Prostate gland (tissue), 2 donors: ENCODE data around the gene DPM2. TPM values are rescaled to one million over a fixed set of nuclear protein-coding genes. Genes with fewer than 3 reads are reported as not detected.

Experiments used
- DNase-seq: peaks from one replicate; pipeline ENCODE4 v3.0.0-alpha.2; 2019; ENCODE audit warnings: low spot score
- H3K27ac ChIP-seq, 2 donors: fragments of 200-600 bp; sonication (generic); 2 replicates each; pipeline ENCODE4 v1.5.1; 2017 to 2019
- H3K27me3 ChIP-seq: fragments of 200-600 bp; sonication (generic); replicated peaks from 2 replicates; pipeline ENCODE4 v1.5.1; 2019; ENCODE audit not compliant: insufficient read depth
- H3K36me3 ChIP-seq, 2 donors: fragments of 200-600 bp; sonication (generic); 1 replicate in 1 of 2; 2 replicates in 1 of 2; pipeline versions ENCODE4 v1.5.1 to v1.8.1; 2017 to 2019
- H3K4me1 ChIP-seq: fragments of 200-600 bp; sonication (generic); replicated peaks from 2 replicates; pipeline ENCODE4 v1.5.1; 2019
- H3K4me3 ChIP-seq, 2 donors: fragments of 200-600 bp; sonication (generic); 2 replicates each; pipeline ENCODE4 v1.5.1; 2017 to 2019
- H3K9me3 ChIP-seq: fragments of 200-600 bp; sonication (generic); 2 replicates; pipeline ENCODE4 v1.5.1; 2017
- POLR2A ChIP-seq: fragments of 450-650 bp; IDR thresholded peaks from one replicate; pipeline ENCODE4 v1.6.1; 2016; ENCODE audit warnings: antibody characterized with exemption, mild to moderate bottlenecking
- POLR2AphosphoS5 ChIP-seq: sonication (generic); formaldehyde crosslinking; IDR thresholded peaks from one replicate; pipeline ENCODE4 v1.6.1; 2017; ENCODE audit warnings: antibody characterized with exemption
- WGBS: methylation state at CpG from one replicate; pipeline ENCODE4 v1.1.5; 2018; 5-methylcytosine and 5-hydroxymethylcytosine counted together
- intact Hi-C: fragments of 100-400 bp; cut with DNase I; formaldehyde crosslinking; loops from one replicate; pipeline ENCODE4 v1.14.2; 2022
- total RNA-seq, 2 donors: library from RNA; depleted of rRNA; stranded (reverse); fragments of >200 nt; gene quantifications; one replicate each; pipeline ENCODE4 v1.1.0, GENCODE V29; 2016
- TF ChIP-seq, protein P1 (sequence below), 4 experiments: fragments of 200-600 bp in 2 of 4; fragments of 450-650 bp in 2 of 4; sonication (generic) in 2 of 4; IDR thresholded peaks; 1 replicate in 3 of 4; 2 replicates in 1 of 4; pipeline ENCODE4 v1.5.1; 2016 to 2019; ENCODE audit warnings: antibody characterized with exemption in 4 of 4, mild to moderate bottlenecking in 2 of 4, moderate library complexity in 2 of 4

DPM2 gene
- total RNA-seq, 2 donors from 2014 or later = 28.1 to 28.2 TPM

DNA sequence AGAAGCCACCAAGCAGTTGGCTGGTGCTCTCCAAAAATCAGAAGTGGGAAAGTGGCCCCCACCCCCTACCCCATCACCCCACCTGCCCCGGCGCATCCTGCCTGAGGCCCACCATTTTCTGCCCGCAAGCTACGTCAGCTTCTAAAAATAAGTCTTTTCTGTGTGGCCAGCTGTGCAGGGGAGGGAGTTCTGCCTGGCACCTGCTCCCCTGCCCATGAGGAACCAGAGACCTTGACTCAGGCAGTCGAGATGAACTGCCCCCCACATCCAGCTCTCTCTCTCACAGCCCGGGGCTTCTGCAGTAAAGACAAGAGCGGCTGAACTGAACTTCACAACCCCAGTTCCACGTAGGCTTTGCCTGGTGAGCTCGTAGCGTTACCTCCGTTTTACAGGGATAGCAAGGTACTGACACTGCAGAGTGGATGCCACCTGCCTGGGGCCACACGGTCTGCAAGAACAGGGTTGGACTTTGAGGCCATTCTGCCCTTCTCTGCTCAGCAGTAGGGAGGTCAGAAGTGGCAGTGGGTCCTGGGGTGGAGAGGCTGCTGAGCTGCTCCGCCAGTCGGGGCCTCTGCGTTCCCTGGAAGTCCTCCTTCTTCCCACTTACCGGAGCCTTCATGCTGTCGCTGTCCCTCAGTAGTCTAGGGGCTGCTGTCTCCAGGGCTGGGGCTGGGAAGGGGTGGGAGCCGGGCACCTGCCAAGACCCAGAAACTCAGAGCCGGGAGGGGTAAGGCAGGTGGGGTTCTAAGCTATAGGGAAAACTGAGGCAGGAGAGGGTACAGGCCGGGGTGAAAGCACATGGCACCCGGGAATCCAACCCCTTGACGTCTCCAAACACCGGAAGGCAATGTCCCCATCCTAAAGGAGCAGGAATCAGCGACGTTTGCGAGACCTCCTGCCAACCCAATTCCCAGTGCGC is 21.6 kb downstream of the DPM2 start:
- H3K4me3 ChIP-seq = peak overlapping the region; percentile 39 to 42
- no peaks in the 10 kb centered on the region for H3K9me3 ChIP-seq
- 25% methylated on average over 27 of the region's 27 CpGs for WGBS
- DNase-seq = no peak
- intact Hi-C loops = loop anchor here (5.0 to 10.0 kb wide), 4 partner anchors 114 to 411 kb away; partner anchors contain the start of genes CDK9, FPGS and STXBP1
- no peaks in the 10 kb centered on the region for H3K27me3 ChIP-seq
- no peaks in the 10 kb centered on the region for H3K4me1 ChIP-seq
- H3K36me3 ChIP-seq = no peaks in the 10 kb centered on the region
- TF ChIP-seq, protein P1, sequence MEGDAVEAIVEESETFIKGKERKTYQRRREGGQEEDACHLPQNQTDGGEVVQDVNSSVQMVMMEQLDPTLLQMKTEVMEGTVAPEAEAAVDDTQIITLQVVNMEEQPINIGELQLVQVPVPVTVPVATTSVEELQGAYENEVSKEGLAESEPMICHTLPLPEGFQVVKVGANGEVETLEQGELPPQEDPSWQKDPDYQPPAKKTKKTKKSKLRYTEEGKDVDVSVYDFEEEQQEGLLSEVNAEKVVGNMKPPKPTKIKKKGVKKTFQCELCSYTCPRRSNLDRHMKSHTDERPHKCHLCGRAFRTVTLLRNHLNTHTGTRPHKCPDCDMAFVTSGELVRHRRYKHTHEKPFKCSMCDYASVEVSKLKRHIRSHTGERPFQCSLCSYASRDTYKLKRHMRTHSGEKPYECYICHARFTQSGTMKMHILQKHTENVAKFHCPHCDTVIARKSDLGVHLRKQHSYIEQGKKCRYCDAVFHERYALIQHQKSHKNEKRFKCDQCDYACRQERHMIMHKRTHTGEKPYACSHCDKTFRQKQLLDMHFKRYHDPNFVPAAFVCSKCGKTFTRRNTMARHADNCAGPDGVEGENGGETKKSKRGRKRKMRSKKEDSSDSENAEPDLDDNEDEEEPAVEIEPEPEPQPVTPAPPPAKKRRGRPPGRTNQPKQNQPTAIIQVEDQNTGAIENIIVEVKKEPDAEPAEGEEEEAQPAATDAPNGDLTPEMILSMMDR (IDR thresholded peaks at IDR 0.05) = no peak
- H3K27ac ChIP-seq = peak overlapping the region; percentile 58 to 61

DNA sequence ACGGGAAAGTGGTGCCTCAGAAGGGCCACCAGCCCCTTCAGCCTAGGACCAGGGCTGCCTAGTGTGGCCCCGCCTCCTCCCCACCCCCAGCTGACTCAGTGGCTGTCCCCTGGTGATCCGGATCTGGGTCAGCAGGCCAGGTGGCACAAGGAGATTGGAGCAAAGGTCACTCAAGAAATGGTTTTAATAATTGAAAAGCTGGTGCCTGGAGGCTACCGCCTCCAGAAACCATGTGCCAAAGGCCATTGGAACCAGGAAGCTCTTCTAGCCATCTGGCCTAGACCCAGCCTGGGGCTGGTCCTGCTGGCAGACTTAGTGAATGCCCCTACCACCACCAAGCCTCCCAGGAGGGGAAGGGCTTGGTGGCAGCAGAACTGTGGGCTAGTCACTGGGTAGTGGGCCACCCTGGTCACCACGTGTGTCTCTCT is 22.3 kb downstream of the DPM2 start:
- H3K36me3 ChIP-seq = no peaks in the 10 kb centered on the region
- DNase-seq = no peak
- no peaks in the 10 kb centered on the region for H3K27me3 ChIP-seq
- intact Hi-C loops = loop anchor here (5.0 to 10.0 kb wide), 4 partner anchors 113 to 411 kb away; partner anchors contain the start of genes CDK9, FPGS and STXBP1
- H3K4me3 ChIP-seq = no peak overlapping the region
- 81% methylated on average over 5 of the region's 5 CpGs for WGBS
- H3K4me1 ChIP-seq = no peaks in the 10 kb centered on the region
- no peak overlapping the region for H3K27ac ChIP-seq
- TF ChIP-seq, protein P1 (IDR thresholded peaks at IDR 0.05) = no peak
- no peak for TF ChIP-seq POLR2A
- no peak for TF ChIP-seq POLR2AphosphoS5
- H3K9me3 ChIP-seq = no peaks in the 10 kb centered on the region

DNA sequence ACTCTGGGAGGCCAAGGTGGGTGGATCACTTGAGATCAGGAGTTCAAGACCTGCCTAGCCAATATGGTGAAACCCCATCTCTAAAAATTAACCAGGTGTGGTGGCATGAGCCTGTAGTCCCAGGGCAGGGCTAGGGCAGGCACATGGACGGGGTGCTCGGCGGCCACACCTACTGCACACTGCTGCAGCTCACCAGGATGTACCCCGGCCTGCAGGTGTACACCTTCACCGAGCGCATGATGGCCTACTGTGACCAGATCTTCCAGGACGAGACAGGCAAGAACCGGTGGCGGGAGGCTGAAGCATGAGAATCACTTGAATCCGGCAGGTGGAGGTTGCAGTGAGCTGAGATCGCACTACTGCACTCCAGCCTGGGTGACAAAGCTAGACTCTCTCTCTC is 24.0 kb downstream of the DPM2 start:
- Histone ChIP-seq H3K4me3 (no peak overlapping the region), H3K4me1 (no peaks in the 10 kb centered on the region), H3K9me3 (no peaks in the 10 kb centered on the region), H3K36me3 (no peaks in the 10 kb centered on the region), H3K27me3 (no peaks in the 10 kb centered on the region), H3K27ac (no peak overlapping the region)
- no peak for TF ChIP-seq POLR2A
- 90% methylated on average over 11 of the region's 11 CpGs for WGBS
- intact Hi-C loops = loop anchor here (5.0 to 10.0 kb wide), 2 partner anchors 41 to 409 kb away; no protein-coding TSS in a partner anchor
- DNase-seq = no peak

DNA sequence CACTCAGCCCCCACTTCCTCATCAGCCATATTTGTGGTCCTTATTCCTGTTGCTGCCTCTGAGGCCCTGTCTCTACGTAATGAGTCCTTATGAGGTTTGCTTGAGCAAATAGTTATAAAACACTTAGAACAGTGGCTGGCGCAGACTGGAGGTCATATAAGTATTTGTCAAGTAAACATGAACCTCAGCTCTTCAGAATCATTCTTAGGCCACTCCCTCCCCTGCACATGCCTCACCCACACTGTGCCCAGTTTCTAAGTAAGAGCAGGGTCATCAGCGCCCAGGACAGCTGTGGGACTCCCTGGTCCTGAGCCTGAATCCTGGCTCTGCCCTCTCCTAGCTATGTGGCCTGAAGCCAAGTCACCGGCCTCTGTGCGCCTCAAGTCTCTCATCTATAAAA is 24.8 kb downstream of the DPM2 start:
- TF ChIP-seq POLR2A (no peak), POLR2AphosphoS5 (peak; percentile 58)
- no peaks in the 10 kb centered on the region for H3K4me1 ChIP-seq
- 57% methylated on average over 5 of the region's 5 CpGs for WGBS
- peak; percentile 53 for DNase-seq
- no peak overlapping the region for H3K27ac ChIP-seq
- no peaks in the 10 kb centered on the region for H3K36me3 ChIP-seq
- no peaks in the 10 kb centered on the region for H3K27me3 ChIP-seq
- intact Hi-C loops = loop anchor here (5.0 to 10.0 kb wide), 2 partner anchors 41 to 408 kb away; no protein-coding TSS in a partner anchor
- H3K4me3 ChIP-seq = no peak overlapping the region
- H3K9me3 ChIP-seq = no peaks in the 10 kb centered on the region

DNA sequence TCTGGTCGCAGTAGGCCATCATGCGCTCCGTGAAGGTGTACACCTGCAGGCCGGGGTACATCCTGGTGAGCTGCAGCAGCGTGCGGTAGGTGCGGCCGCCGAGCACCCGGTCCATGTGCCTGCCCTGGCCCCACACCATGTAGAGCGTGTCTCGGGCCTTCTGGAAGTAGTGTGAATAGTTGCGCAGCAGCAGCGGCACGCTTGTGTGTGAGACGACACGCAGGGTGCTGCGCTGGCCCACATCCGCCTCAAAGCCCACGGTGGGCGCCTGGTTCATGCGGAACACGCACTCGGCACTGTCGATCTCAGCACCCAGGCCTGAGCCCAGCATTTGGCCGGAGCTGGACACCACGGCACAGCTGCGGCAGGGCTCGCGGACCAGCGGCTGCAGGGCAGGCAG is 25.4 kb downstream of the DPM2 start:
- WGBS = 97% methylated on average over 24 of the region's 31 CpGs
- H3K4me1 ChIP-seq = no peaks in the 10 kb centered on the region
- no peak for TF ChIP-seq POLR2A
- no peak for TF ChIP-seq POLR2AphosphoS5
- TF ChIP-seq, protein P1 (IDR thresholded peaks at IDR 0.05) = no peak
- H3K4me3 ChIP-seq = no peak overlapping the region
- no peaks in the 10 kb centered on the region for H3K9me3 ChIP-seq
- no peaks in the 10 kb centered on the region for H3K27me3 ChIP-seq
- intact Hi-C loops = loop anchor here (5.0 to 10.0 kb wide), 2 partner anchors 40 to 407 kb away; no protein-coding TSS in a partner anchor
- no peak for DNase-seq
- no peaks in the 10 kb centered on the region for H3K36me3 ChIP-seq
- no peak overlapping the region for H3K27ac ChIP-seq
